GM21360 (cell line): ENCODE results near the gene ARHGAP10.
A peak's percentile ranks its signal among the peaks of the same experiment; 100 is the strongest.
"Not testable (repeated sequence)": the region's sequence is repeated elsewhere in the genome, so short reads cannot be mapped to it uniquely, and the experiment has no call there.

Experiments used
- ATAC-seq: cut with Tn5 transposase; IDR thresholded peaks from one replicate; pipeline ENCODE4 v1.9.1; 2021; ENCODE audit warnings: mild to moderate bottlenecking, moderate library complexity; ENCODE audit not compliant: unreplicated experiment

The ARHGAP10 gene

GRCh38 chr4:147846318-147847155 lies 114.6 kb downstream of the ARHGAP10 start:
- peak; percentile 85 for ATAC-seq

- ATAC-seq = no peak
These were observed 116.1 kb downstream of the ARHGAP10 start for GRCh38 chr4:147847751-147848590.

- no peak for ATAC-seq
These were observed 116.7 kb downstream of the ARHGAP10 start for GRCh38 chr4:147848634-147849033.

GRCh38 chr4:147851135-147851534 lies 119.2 kb downstream of the ARHGAP10 start:
- ATAC-seq = no peak

DNA sequence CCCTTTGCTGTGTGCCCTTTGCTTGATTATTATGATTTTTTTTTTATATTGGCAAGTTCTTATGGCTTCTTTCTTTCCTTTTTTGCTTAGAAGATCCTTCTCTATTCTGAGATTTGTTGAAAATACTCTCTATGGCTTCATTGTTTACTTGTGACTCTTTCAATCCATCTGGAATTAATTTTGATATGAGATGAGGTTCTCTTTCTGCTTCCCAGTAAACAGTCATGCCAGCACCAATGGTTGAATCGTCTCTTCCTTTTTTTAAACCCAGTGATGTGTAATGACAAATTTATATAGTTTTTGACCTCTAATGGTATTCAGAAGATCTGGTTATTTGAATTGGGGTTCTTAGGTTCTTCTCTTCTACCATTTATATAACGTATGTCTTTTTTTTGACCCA lies 121.8 kb downstream of the ARHGAP10 start:
- ATAC-seq = no peak

DNA sequence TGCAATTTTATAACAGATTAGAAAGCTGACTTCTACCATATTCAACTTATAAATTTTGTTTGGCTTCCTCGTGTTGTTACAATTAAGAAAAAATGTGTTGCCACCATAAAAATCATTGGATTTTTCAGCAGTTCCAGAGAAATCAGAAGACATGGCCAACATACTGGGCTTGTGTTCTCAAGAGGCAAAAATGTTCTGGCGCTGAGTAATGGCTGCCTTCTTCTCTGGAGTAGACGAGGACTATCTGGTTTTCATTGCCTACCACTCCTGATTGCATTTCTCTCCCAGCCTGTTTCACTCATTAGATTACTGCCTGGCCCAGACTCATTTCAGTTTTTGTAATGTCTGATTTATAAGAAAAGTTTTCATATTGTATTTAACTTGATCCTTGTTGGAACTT lies 122.3 kb downstream of the ARHGAP10 start:
- no peak for ATAC-seq

- no peak for ATAC-seq
These were observed 123.7 kb downstream of the ARHGAP10 start for GRCh38 chr4:147855571-147856009.

GRCh38 chr4:147860960-147861359 lies 129.1 kb downstream of the ARHGAP10 start:
- no peak for ATAC-seq

DNA sequence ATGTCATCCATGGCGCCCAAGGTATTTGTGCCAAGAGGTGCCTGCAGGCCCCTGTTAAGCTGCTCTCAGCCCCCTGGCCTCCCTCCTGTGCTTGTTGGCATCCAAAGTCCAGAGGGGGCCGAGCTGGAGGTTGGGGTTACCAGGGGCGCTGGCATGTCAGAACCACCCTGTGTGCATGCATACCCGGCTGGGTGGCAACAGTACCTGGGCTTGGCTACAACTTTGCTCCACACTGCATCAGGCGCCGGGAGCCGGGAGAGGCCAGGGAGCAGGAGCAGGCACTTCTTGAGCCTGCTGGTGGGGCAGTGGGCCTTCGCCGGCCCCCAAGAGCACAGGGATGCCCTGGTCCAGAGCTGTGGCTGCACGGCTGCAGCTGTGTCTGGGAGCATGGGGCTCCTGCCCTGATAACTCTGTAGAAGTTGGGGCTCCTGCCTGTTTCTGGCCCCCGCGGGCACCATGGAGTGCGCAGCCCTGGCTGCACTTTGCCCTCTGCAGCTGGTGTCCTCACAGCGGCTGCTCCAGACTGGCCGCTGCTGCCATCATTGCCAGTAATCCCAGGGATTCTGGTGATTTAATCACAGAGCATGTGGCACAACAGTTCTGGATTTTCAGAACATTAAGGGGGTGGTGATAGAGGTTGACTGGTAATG lies 130.3 kb downstream of the ARHGAP10 start:
- no peak for ATAC-seq

- peak; percentile 60 for ATAC-seq
These were observed 131.3 kb downstream of the ARHGAP10 start for GRCh38 chr4:147863111-147863747.

GRCh38 chr4:147863808-147864472 lies 132.1 kb downstream of the ARHGAP10 start:
- ATAC-seq = no peak

GRCh38 chr4:147864607-147865006 lies 132.7 kb downstream of the ARHGAP10 start:
- no peak for ATAC-seq

DNA sequence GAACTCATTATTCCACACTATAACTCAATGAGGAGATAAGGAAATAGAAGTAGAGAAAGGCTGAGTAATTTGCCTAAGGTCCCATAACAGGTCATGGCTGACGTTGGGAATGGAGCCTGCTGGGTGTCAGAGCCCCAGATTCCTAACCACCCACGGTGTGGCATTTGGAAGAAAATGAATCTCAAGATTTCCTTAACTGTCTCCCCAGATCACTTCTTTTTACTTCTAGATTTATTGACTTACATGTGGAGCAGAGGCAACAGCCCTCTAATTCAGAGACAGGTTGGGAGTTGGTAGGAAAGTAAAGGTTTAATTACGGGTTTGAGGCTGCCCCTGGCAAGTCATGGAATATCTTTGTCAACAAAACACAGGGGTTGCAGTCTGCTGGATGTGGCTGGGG lies 134.0 kb downstream of the ARHGAP10 start:
- no peak for ATAC-seq

DNA sequence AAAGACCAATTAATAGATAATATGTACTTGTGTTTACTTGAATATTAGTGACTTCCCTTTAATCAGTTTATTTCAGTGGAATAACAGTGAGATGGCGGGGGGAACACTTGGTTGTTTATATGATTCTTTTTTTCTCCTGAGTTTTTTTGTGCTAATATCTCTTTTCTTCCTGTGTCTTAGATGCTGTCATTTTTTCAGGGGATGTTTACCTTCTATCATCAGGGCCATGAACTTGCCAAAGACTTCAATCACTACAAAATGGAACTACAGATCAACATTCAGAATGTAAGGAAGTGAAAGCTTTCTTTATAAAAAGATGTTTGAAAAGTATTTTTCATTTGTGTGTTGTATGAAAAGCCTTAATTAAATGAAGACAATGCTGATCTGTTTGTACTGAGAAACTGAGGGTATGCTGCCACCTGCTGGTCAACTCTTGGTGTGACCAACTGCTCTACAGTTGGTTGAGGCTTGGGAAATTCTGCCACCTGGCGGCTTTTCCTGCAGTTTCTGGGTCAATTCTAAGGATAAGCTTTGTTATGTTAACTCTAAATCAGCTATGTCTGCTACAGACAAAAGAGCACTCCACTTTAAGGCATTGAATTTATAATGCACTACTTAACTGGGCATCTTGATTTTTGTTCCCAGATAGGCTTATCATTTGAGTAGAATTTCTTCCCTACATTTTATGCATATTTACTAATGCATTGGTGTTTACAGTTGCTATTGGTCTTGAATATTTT lies 134.8 kb downstream of the ARHGAP10 start:
- ATAC-seq = peak; percentile 72

DNA sequence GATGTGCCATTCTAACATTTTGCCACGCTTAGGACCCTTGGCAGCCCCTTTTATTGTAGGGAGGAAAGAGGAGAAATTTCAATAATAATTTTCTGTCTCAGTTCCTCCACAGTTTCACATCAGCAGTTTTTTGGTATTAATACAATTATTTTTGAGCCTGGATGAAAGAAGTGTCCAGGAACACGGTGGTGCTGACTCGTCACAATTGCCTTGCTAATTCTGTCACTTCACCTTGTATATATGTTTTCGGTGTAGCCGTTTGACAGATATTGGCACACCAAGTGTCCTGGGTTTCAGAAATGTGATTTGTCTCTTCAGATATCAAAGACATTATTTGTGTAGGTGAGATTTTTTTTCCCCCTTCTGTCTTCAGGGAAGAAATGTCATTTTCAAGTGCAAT lies 142.2 kb downstream of the ARHGAP10 start:
- no peak for ATAC-seq

DNA sequence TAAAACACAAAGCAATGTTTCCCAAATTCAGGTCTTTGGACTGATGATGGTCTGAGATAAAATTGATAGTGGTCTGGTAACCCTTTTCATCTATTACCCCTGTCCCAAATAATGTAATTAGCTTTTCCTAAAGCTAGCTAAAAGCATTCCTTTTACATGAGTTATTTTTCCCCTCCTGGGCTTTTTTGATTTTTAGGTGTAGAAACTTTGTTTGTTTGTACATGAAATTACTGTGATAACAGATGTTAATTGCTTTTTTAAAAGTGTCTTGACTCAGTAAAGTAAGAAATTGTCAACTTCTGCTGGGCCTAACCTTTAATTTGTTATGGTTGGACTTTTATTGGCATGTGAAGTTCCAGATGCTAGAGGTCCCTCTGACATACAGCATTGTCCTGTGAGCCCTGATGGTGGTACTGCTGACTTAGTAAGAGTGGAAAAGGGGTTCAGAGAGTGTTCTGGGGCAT lies 145.5 kb downstream of the ARHGAP10 start:
- no peak for ATAC-seq

GRCh38 chr4:147879676-147880075 lies 147.8 kb downstream of the ARHGAP10 start:
- ATAC-seq = no peak

GRCh38 chr4:147880511-147880910 lies 148.6 kb downstream of the ARHGAP10 start:
- no peak for ATAC-seq

DNA sequence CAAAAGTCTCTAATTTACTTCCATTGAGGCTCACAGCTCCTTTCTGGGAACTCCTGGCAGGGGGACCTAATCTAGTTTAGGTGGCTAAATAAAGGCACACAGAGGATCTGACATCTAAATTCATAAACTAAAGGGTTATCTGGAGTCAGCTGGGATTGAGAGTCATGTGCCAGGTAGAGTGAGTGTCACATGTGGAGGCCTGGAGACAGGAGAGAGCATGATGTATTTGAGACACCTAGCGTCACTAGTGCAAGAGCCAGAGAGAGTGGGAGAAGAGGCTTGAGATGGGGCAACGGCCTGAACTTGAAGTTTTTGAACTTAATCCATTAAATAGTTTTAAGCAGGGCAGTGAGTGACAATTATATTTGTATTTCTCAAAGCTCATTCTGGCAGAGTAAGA lies 152.6 kb downstream of the ARHGAP10 start:
- ATAC-seq = no peak

DNA sequence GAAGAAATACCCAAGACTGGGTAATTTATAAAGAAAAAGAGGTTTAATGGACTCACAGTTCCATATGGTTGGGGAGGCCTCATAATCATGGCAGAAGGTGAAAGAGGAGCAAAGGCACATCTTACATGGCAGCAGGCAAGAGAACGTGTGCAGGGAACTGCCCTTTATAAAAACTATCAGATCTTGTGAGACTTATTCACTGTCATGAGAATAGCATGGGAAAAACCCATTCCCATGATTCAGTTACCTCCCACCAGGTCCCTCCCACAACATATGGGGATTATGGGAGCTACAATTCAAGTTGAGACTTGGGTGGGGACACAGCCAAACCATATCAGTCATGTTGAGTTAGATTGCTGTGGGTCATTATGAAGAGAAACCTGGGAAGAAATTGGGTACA lies 153.3 kb downstream of the ARHGAP10 start:
- not testable (repeated sequence) for ATAC-seq
